HFFc6 (cell line): ENCODE results near the gene SEC63. TPM values are rescaled to one million over a fixed set of nuclear protein-coding genes. Genes with fewer than 3 reads are reported as not detected.

Experiments
- DNase-seq: peaks from one replicate; pipeline ENCODE4 v3.0.0-alpha.2; 2018
- H3K27ac Mint-ChIP-seq: 2 replicates; pipeline ENCODE4 v1.8.0; 2020; ENCODE audit warnings: mild to moderate bottlenecking, mixed read lengths
- H3K27me3 Mint-ChIP-seq: 2 replicates; pipeline ENCODE4 v1.8.0; 2021; ENCODE audit warnings: mild to moderate bottlenecking, moderate library complexity, mixed read lengths; ENCODE audit not compliant: insufficient read depth
- H3K36me3 Mint-ChIP-seq: 2 replicates; pipeline ENCODE4 v1.8.0; 2021; ENCODE audit warnings: low read depth, mixed read lengths
- H3K4me1 Mint-ChIP-seq: 2 replicates; pipeline ENCODE4 v1.8.0; 2020; ENCODE audit warnings: low read depth, mixed read lengths
- H3K4me3 Mint-ChIP-seq: 2 replicates; pipeline ENCODE4 v1.8.0; 2020; ENCODE audit warnings: mild to moderate bottlenecking, moderate library complexity, mixed read lengths
- H3K9me3 Mint-ChIP-seq: 2 replicates; pipeline ENCODE4 v1.8.0; 2020; ENCODE audit warnings: mild to moderate bottlenecking, mixed read lengths
- long read RNA-seq: library from polyadenylated mRNA; unstranded; transcript quantifications from one replicate; pipeline ENCODE4 v2.0.0, GENCODE V29; 2019
- total RNA-seq, 6 experiments: library from RNA; stranded (reverse); fragmentation: NEBNext Ultra II Directional; extraction: Animal tissue kit (Norgen Biotek cat#: 25700); gene quantifications; 2 replicates in 1 of 6; 3 replicates in 5 of 6; pipeline ENCODE4 v1.2.3, GENCODE V29; 2021
- TF ChIP-seq, protein P1 (sequence below): fragments of 200-600 bp; sonication (generic); IDR thresholded peaks from 2 replicates; pipeline ENCODE4 v1.5.0; 2021; ENCODE audit warnings: antibody characterized with exemption, mild to moderate bottlenecking

Gene SEC63, protein sequence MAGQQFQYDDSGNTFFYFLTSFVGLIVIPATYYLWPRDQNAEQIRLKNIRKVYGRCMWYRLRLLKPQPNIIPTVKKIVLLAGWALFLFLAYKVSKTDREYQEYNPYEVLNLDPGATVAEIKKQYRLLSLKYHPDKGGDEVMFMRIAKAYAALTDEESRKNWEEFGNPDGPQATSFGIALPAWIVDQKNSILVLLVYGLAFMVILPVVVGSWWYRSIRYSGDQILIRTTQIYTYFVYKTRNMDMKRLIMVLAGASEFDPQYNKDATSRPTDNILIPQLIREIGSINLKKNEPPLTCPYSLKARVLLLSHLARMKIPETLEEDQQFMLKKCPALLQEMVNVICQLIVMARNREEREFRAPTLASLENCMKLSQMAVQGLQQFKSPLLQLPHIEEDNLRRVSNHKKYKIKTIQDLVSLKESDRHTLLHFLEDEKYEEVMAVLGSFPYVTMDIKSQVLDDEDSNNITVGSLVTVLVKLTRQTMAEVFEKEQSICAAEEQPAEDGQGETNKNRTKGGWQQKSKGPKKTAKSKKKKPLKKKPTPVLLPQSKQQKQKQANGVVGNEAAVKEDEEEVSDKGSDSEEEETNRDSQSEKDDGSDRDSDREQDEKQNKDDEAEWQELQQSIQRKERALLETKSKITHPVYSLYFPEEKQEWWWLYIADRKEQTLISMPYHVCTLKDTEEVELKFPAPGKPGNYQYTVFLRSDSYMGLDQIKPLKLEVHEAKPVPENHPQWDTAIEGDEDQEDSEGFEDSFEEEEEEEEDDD
- total RNA-seq: 100 to 1,000 TPM in 4 of 6 experiments, 10 to 100 TPM in 2; 99.2 to 114 (median 106) TPM
- long read RNA-seq, full-length matches to known transcripts: 5 of 74 reads
- long read RNA-seq, partial matches to known transcripts: 54 of 74 reads
- long read RNA-seq, other reads (novel, unspliced or antisense): 15 of 74 reads

DNA sequence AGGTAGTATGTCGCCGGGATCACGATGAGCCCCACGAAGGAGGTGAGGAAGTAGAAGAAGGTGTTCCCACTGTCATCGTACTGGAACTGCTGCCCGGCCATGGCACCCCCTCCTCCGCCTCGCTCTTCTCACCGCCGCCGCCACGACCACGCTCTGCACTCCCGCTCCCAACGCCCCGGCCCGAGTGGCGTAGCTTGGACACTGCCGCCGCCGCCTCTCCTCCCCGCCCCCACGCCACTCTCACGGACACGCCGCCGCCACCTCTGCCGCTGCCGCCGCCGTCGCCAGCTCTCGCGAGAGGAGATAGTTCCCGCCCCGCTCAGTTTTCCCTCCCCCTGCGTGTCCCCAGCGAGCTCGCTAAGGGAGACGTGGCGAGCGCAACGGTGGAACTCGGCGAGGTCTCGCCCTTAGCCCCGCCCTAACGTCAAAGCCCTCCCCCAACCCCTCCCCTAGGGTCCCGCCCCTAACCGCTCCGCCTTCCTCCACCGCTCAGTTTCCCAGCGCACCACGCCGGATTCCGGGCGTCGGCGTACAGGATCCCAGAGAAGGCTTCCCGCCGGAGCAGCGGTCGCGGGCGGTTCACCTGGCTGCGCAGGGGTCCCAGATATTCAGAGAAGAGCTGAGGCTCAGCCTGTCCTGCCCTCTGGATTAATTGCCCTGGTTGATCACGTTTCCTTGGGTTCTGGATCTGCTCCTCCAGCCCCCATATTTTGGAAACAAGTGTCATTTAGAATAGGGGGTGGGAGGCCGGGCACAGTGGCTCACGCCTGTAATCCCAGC lies at the start of gene SEC63:
Gene SEC63 (minus strand): TSS at position 300 of the 780 bp plus-strand sequence. CDS start 199 bp downstream, at position 101.
- no peaks in the 10 kb centered on the region for H3K9me3 Mint-ChIP-seq

DNA sequence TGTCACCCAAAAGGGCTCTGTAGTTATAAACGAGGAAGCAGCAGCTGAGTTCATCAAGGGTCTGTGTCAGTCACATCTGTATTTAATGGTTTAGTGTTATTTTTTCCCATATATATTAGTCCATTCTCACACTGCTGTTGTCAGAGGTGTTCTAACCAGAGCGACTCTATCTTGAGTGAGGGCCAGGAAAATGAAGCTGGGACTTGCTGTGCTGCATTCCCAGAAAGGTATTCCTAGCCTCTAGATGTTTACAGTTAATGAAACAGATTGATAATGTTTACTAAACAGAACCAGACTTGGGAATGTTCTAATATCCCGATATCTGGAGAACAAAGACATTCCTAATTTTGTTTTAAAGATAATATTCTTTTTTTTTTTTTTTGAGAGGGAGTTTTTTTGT lies 48.0 kb upstream of the SEC63 start:
- no peak for DNase-seq
- TF ChIP-seq, protein P1, sequence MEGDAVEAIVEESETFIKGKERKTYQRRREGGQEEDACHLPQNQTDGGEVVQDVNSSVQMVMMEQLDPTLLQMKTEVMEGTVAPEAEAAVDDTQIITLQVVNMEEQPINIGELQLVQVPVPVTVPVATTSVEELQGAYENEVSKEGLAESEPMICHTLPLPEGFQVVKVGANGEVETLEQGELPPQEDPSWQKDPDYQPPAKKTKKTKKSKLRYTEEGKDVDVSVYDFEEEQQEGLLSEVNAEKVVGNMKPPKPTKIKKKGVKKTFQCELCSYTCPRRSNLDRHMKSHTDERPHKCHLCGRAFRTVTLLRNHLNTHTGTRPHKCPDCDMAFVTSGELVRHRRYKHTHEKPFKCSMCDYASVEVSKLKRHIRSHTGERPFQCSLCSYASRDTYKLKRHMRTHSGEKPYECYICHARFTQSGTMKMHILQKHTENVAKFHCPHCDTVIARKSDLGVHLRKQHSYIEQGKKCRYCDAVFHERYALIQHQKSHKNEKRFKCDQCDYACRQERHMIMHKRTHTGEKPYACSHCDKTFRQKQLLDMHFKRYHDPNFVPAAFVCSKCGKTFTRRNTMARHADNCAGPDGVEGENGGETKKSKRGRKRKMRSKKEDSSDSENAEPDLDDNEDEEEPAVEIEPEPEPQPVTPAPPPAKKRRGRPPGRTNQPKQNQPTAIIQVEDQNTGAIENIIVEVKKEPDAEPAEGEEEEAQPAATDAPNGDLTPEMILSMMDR: no peak
- H3K27ac Mint-ChIP-seq: no peak overlapping the region
- H3K4me3 Mint-ChIP-seq: no peak overlapping the region
- no peaks in the 10 kb centered on the region for H3K4me1 Mint-ChIP-seq
- H3K9me3 Mint-ChIP-seq: peaks cover 13% of the 10 kb centered on the region
- H3K27me3 Mint-ChIP-seq: peaks cover 20% of the 10 kb centered on the region
- peaks cover 12% of the 10 kb centered on the region for H3K36me3 Mint-ChIP-seq

More for the DNA sequence above, at the start of gene SEC63:
- TF ChIP-seq, protein P1: no peak
- peaks cover 27% of the 10 kb centered on the region for H3K36me3 Mint-ChIP-seq
- DNase-seq: peak; percentile 96
- peak within 1 kb of the TSS; percentile 100 for H3K4me3 Mint-ChIP-seq
- peaks cover 34% of the 10 kb centered on the region for H3K4me1 Mint-ChIP-seq
- H3K27ac Mint-ChIP-seq: peak within 1 kb of the TSS; percentile 99
- no peaks in the 10 kb centered on the region; the same call in 1 of the 2 replicates for H3K27me3 Mint-ChIP-seq

DNA sequence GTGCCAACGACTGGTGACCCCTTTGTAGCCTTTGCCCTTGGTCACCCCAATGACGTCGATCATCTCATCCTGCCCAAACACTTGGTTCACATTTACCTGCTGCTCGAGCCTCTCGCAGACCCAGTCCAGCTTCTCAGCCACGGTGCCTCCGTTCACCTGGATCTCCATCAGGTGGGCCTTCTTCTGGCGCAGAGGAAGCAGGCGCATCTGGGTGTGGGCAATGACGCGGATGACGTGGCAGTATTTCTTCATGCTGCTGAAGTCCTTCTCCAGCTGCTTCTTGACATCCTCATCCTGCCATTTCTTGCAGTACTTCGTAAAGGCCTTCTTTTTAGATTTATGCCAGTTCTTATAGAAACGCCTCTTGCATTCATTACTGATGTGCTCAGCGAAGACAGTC lies 46.9 kb upstream of the SEC63 start:
- no peak for DNase-seq
- no peak overlapping the region for H3K4me3 Mint-ChIP-seq
- H3K4me1 Mint-ChIP-seq: no peaks in the 10 kb centered on the region
- peaks cover 27% of the 10 kb centered on the region for H3K27me3 Mint-ChIP-seq
- TF ChIP-seq, protein P1: no peak
- H3K36me3 Mint-ChIP-seq: peaks cover 12% of the 10 kb centered on the region
- H3K9me3 Mint-ChIP-seq: peaks cover 12% of the 10 kb centered on the region
- H3K27ac Mint-ChIP-seq: no peak overlapping the region

DNA sequence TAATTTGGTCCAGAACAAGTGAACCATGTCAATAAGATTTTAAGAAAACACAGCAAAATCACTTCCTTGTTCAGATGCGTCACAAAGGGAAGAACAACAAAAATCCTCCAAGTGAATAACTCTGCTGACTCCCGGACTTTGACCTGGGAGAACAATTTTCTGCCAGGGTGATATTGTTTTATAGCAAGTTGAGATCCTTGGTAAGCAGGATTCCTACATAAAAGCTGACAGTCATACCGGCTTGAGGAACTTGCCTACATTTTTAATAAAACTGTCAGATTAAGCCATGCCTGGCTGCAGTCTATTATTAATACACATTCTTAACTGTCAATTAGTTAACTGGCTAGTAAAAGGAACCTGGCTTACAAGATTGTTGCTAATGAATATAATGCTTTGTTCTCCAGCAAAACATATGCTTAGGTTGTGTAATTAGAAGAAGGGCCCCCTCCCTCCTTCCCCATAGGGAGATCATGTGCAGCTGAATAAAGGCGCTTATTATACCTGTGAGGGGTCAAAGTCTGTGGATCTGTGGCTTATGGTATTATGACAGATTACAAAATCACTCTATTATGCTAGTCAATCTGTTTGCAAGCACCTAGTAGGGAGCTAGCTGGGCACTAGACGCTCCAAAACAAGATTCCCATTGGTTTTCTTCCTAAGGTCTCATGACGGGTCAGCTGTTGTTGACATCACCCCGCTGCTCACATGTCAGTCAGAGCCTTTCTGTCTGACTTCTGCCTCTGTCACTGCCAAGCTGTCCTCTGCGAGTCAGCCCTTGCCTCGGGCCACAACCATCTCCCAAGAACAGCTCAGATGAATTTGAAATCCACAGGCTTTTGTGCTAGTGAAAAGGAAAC lies 44.6 kb upstream of the SEC63 start:
- Mint-ChIP-seq H3K27me3 (peaks cover 30% of the 10 kb centered on the region), H3K4me3 (no peak overlapping the region), H3K9me3 (no peaks in the 10 kb centered on the region), H3K27ac (no peak overlapping the region), H3K36me3 (no peaks in the 10 kb centered on the region), H3K4me1 (no peaks in the 10 kb centered on the region)
- TF ChIP-seq, protein P1: no peak
- DNase-seq: peak; percentile 3
